ENCODE results near the gene EYS. TPM values are rescaled to one million over a fixed set of nuclear protein-coding genes. Genes with fewer than 3 reads are reported as not detected.
"Not testable (repeated sequence)": the region's sequence is repeated elsewhere in the genome, so short reads cannot be mapped to it uniquely, and the experiment has no call there.

Gene EYS
- total and polyA plus RNA-seq, 4 donors = 0.08 to 0.63 (median 0.36) TPM

GRCh38 chr6:63759605-63760105 is 1947.4 kb downstream of the EYS start:
- TF ChIP-seq RXRA (IDR thresholded peaks at IDR 0.05) (no peak), CTCF (IDR thresholded peaks at IDR 0.05; ENCODE audit: low read depth, low read length, missing input control) (peak; percentile 4), HNF4A (conservative IDR thresholded peaks at IDR 0.05) (no peak), RAD21 (IDR thresholded peaks at IDR 0.05) (peak; percentile 62 to 67)
- H3K4me1 ChIP-seq (ENCODE audit: control insufficient read depth in 4 of 4, insufficient read depth in 4 of 4, low read length in 3 of 4) = peaks cover 0 to 2% (median 0%) of the 10 kb centered on the region in 4 donors
- DNase-seq (ENCODE audit: low spot score) = no peak
- H3K36me3 ChIP-seq (ENCODE audit: control insufficient read depth in 4 of 4, insufficient read depth in 3 of 4, low read depth in 1 of 4, low read length in 3 of 4) = no peaks in the 10 kb centered on the region
- no peak overlapping the region for H3K9ac ChIP-seq (ENCODE audit: low read depth in 1 of 2, low read length in 2 of 2)
- no peaks in the 10 kb centered on the region for H3K9me3 ChIP-seq (ENCODE audit: control insufficient read depth in 4 of 4, low read length in 3 of 4)
- no peak overlapping the region for H3K4me3 ChIP-seq (ENCODE audit: low read depth in 1 of 3, low read length in 3 of 3)
- H3K27me3 ChIP-seq (ENCODE audit: control insufficient read depth in 4 of 4, insufficient read depth in 4 of 4, low read length in 3 of 4) = no peaks in the 10 kb centered on the region
- H3K27ac ChIP-seq (ENCODE audit: low read depth in 1 of 2, low read length in 2 of 2) = no peak overlapping the region

GRCh38 chr6:63757826-63758225 is 1949.2 kb downstream of the EYS start:
- Histone ChIP-seq H3K36me3 (ENCODE audit: control insufficient read depth in 4 of 4, insufficient read depth in 3 of 4, low read depth in 1 of 4, low read length in 3 of 4) (no peaks in the 10 kb centered on the region), H3K9me3 (ENCODE audit: control insufficient read depth in 4 of 4, low read length in 3 of 4) (no peaks in the 10 kb centered on the region), H3K4me3 (ENCODE audit: low read depth in 1 of 3, low read length in 3 of 3) (no peak overlapping the region), H3K9ac (ENCODE audit: low read depth in 1 of 2, low read length in 2 of 2) (no peak overlapping the region), H3K27me3 (ENCODE audit: control insufficient read depth in 4 of 4, insufficient read depth in 4 of 4, low read length in 3 of 4) (no peaks in the 10 kb centered on the region), H3K4me1 (ENCODE audit: control insufficient read depth in 4 of 4, insufficient read depth in 4 of 4, low read length in 3 of 4) (peaks cover 0 to 2% (median 0%) of the 10 kb centered on the region in 4 donors), H3K27ac (ENCODE audit: low read depth in 1 of 2, low read length in 2 of 2) (no peak overlapping the region)
- TF ChIP-seq SP1 (IDR thresholded peaks at IDR 0.05) (no peak), CTCF (IDR thresholded peaks at IDR 0.05; ENCODE audit: low read depth, low read length, missing input control) (no peak), EGR1 (IDR thresholded peaks at IDR 0.05; ENCODE audit: low read depth in 2 of 2) (no peak)
- 95% methylated on average over 1 of the region's 1 CpG for WGBS
- no peak for DNase-seq (ENCODE audit: low spot score)

DNA sequence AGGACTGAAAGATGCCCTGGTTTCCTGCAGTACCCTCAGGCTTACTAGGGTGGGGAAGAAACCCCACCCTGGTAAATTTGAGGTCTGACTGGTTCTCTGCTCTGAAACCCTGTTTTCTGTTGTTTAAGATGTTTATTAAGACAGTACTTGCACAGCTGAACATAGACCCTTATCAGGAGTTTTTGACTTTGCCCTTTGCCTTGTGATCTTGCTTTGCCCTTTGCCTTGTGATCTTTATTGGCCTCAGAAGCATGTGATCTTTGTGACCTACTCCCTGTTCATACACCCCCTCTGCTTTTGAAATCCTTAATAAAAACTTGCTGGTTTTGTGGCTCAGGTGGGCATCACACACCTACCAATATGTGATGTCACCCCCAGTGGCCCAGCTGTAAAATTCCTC is 1949.8 kb downstream of the EYS start:
- H3K4me1 ChIP-seq (ENCODE audit: control insufficient read depth in 4 of 4, insufficient read depth in 4 of 4, low read length in 3 of 4); H3K27ac ChIP-seq (ENCODE audit: low read depth in 1 of 2, low read length in 2 of 2); H3K9ac ChIP-seq (ENCODE audit: low read depth in 1 of 2, low read length in 2 of 2); H3K9me3 ChIP-seq (ENCODE audit: control insufficient read depth in 4 of 4, low read length in 3 of 4); DNase-seq (ENCODE audit: low spot score); H3K36me3 ChIP-seq (ENCODE audit: control insufficient read depth in 4 of 4, insufficient read depth in 3 of 4, low read depth in 1 of 4, low read length in 3 of 4); H3K27me3 ChIP-seq (ENCODE audit: control insufficient read depth in 4 of 4, insufficient read depth in 4 of 4, low read length in 3 of 4): not testable (repeated sequence)
- peak overlapping the region in 1 of 3 donors; percentile 11 for H3K4me3 ChIP-seq (ENCODE audit: low read depth in 1 of 3, low read length in 3 of 3)
- TF ChIP-seq RXRA (IDR thresholded peaks at IDR 0.05) = peak in 1 of 2 donors; percentile 48
- peak; percentile 14 for TF ChIP-seq HNF4G (IDR thresholded peaks at IDR 0.05)
- peak; percentile 79 to 84 for TF ChIP-seq HNF4A (conservative IDR thresholded peaks at IDR 0.05)
- peak; percentile 10 for TF ChIP-seq NR2F2 (IDR thresholded peaks at IDR 0.05)

GRCh38 chr6:63750400-63750799 is 1956.6 kb downstream of the EYS start:
- no peak for DNase-seq (ENCODE audit: low spot score)
- Histone ChIP-seq H3K27me3 (ENCODE audit: control insufficient read depth in 4 of 4, insufficient read depth in 4 of 4, low read length in 3 of 4) (no peaks in the 10 kb centered on the region), H3K4me3 (ENCODE audit: low read depth in 1 of 3, low read length in 3 of 3) (no peak overlapping the region), H3K27ac (ENCODE audit: low read depth in 1 of 2, low read length in 2 of 2) (no peak overlapping the region), H3K4me1 (ENCODE audit: control insufficient read depth in 4 of 4, insufficient read depth in 4 of 4, low read length in 3 of 4) (peaks cover 0 to 1% (median 0%) of the 10 kb centered on the region in 4 donors), H3K9ac (ENCODE audit: low read depth in 1 of 2, low read length in 2 of 2) (no peak overlapping the region), H3K9me3 (ENCODE audit: control insufficient read depth in 4 of 4, low read length in 3 of 4) (no peaks in the 10 kb centered on the region), H3K36me3 (ENCODE audit: control insufficient read depth in 4 of 4, insufficient read depth in 3 of 4, low read depth in 1 of 4, low read length in 3 of 4) (no peaks in the 10 kb centered on the region)
- no peak for TF ChIP-seq EGR1 (IDR thresholded peaks at IDR 0.05; ENCODE audit: low read depth in 2 of 2)
- 95% methylated on average over 2 of the region's 2 CpGs for WGBS
